OCI-M2 (cell line): ENCODE data around the gene CTTNBP2.

ENCODE experiments used
- DNase-seq: peaks from one replicate; lab custom pipeline; 2025; ENCODE audit not compliant: unreplicated experiment; lab: John Stamatoyannopoulos, UW

Gene CTTNBP2

DNA sequence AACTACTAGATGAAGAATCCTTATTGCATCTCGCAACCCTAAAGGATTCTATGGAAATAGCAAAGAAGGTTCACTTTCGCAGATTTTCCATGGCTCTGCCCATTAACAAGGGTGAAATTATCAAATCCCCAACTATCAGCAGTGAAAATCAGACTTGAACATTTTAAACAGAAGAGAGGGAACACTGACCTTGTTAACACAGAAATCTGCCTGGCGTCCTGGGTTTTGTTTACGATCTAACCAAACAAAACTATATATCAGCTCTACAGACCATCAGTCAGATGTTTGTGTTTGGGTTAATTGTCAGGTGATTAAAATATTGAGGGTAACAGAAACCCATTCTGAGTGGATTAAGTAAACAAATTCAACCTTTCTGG lies 1.9 kb downstream of the CTTNBP2 start:
- DNase-seq = no peak

DNA sequence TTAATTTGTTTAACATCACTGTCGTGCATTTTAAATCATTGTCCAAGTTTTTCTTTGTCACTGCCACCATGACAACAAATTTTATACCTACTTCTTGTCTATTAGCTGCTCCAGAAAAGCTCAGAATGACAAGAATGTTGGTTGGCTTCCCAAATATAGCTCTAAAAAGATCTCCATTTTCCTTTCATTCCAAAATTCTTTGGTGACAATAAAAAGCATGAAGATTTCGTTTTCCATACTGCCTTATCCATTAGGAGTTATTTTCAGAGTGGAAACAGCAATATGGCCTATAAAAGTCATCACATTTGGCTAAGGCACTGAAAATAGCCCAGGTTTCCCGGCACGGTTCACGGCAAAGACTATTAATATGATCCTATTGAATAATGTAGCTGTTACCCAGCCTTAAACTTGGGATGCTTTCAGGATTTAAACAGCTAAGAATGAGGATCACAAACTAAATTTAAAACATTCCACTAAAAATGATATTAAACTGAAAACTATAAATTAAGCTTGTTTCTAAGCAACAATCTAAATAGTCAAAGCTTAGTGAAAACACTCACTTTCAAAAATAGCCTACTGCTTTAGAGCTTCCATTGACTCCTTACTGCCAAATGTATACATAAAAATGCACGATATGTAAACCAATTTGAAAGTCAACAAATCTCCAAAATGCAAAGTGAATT lies 2.7 kb downstream of the CTTNBP2 start:
- no peak for DNase-seq

DNA sequence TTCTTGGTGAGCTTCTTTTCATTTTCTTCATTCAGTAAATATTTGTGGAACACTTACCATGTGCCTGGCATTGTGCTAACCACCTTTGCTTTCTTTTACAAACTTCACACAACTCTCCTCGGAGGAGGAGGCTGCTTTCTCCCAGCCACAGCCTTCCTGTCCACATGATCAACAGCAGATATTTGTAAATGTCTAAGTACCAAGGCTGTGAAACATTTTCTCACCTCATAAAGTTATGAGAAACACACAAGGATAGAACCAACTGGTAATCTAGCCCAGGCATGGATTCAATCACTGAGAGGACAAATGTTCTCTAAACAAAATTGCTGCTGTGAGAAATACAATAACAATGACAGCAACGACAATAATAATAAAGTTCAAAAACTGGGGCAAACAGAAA lies 3.9 kb downstream of the CTTNBP2 start:
- no peak for DNase-seq

DNA sequence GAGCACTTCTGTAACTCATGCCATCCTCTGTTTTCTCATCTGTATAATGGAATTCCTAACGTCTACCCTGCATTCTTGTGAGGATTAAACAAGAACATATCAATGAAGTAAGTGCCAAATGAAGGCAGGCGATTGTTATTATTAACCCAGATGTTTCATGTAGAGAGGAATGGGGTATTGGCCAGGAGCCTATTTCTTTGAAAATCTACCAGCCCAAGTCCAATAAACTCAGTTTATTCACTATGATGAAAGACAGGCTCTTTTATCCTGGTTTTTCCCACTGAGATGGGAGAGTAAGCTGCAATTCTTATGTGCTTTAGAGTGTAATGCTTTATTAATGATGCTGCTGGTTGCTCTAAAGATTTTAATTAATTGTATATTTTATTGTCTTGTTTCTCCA lies 9.6 kb downstream of the CTTNBP2 start:
- no peak for DNase-seq

DNA sequence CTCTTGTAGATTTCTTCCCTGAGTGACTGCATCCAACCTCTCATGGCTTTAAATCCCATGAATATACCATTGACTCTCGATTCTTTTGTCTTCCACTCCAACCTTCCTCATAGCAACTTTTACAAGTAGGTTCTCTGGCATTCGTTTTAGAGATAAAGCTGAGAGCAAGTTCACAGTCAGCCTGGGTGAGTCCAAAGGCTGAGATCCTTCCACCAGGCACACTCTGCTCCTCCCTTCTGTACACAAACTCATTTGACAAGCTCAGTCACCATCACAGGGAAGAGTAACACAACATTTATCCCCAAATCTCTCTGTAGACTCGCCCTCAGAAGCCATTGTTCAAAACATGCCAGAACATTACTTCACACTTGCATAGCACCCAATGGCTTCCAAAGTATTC lies 10.9 kb downstream of the CTTNBP2 start:
- no peak for DNase-seq

DNA sequence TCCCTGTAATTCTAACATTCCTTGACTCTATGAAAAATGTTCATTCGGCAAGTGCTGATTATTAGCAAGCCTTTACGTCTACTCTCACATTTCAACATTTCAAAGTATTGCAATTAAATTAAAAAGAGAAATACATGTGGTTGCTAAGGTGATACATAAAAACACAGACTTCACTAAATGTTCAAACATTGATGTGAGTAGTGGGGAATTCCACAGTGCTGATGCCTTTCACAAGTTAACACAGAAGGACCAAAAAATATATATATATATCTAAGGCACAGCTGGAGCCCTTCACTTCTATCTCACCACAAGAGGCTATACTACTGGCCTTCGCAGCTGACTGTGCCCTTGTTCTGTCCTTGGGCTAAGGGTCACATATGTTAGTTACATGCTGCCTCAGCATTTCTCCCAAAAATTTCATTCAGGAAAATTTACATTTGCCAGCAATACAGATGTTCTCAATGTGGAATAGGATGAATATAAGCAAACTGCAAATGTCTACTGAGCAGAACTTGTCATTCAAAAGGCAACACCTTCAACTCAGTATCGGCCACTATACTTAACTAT lies 13.9 kb downstream of the CTTNBP2 start:
- no peak for DNase-seq

DNA sequence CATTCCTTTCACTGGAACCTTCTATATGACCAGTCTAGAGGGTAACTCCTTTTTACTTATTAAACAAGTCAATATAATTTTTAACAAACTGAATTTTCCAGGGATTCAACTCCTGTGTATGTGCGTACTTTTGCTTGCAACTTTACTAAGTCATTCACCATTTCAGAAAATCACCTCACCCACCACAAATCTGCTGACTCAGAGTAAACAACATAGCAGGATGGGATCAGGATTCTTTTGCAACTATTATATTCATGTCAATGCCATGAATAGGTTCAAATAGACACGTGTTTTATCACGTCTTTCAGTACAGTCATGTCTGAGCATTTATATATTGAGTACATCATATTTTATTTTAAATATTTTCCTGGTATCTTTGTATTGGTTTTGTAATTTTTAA lies 14.5 kb downstream of the CTTNBP2 start:
- DNase-seq = no peak

DNA sequence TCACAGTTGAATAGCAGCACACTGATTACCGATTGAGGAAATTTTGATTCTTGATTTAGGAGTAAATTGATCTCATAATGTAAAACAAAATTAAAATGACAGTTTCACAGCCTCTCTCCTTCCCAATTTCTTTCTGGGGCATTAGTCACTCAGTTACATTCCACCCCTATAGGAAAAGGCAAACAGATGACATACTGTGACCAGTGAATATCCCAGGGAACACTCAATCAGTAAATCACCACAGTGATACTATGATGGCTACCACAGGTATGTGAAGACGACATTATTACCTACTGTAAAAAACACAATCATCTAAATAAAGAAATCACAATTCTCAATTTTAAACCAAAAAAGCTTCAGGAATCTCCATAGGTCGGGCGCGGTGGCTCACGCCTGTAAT lies 15.5 kb downstream of the CTTNBP2 start:
- no peak for DNase-seq

DNA sequence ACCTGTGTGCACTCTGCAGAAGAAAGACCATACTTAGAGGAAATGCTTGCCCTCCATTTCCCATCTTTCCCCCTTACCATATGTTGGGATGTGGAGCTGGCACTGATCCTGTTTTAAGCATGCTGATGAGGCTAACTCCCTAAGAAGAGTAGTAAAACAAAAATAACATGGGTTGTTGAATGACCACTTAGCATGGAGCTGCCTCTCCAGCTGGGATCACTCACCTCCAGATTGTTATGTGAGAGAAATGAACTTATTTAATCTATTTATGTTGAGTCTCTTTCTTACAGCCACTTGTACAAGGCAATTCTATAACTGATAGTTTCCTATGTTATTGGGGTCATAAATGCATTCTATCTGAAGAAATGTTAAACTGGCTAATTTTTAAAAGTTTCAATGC lies 17.0 kb downstream of the CTTNBP2 start:
- no peak for DNase-seq

DNA sequence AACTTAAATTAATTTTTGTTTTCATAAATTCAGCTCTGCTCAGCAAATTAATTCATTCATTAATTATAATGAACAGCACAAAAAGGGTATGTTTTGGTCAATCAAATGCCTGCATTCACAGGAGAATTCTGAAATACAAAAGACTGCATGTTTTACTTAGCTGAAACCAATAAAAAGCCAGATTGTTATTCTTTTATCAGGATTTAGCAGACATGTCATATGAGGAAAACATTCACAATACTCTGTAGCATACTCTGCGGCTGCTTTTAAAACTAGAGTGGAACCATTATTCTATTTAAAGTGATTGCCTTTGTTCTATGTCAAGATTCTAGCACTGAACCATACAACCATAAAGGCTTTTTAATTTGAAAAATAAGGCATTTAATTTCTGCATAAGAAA lies 19.1 kb downstream of the CTTNBP2 start:
- DNase-seq = no peak

DNA sequence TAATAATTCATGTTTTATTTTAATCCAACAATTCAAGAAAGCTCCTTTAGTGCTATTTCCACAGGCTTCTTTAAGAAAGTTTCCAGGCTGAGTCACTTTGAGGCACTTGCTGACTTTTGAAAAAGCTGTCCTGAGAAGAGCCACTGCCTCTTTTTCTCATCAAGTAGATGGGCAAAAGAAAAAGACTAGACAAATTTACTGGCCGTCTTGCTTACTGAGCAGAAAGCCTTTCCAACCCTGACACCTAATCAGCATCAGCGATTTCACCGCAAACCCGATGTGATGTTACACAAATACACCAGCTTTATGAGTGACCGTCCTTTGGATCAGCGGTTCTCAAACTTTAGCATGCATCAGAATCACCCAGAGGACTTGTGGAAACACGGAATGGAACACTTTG lies 24.3 kb downstream of the CTTNBP2 start:
- no peak for DNase-seq

DNA sequence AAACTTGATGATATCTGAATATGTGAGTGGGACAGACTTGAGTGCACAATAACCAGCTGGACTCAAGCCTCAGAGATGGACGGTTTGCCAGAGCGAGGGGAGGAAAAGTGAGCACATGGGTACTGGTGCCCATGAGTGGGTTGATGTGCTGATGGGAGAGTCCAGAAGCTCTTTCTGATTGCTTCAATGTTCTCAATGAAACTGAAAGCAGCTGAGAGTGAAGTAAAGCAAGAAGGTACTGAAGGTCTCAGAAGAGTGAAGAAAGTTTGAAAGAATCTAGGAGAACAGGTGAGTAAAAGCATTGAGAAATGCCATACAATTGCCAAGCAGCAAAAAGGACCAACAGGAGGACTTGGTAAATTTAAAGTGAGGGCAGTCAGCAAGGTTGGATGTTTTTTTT lies 28.6 kb downstream of the CTTNBP2 start:
- no peak for DNase-seq

DNA sequence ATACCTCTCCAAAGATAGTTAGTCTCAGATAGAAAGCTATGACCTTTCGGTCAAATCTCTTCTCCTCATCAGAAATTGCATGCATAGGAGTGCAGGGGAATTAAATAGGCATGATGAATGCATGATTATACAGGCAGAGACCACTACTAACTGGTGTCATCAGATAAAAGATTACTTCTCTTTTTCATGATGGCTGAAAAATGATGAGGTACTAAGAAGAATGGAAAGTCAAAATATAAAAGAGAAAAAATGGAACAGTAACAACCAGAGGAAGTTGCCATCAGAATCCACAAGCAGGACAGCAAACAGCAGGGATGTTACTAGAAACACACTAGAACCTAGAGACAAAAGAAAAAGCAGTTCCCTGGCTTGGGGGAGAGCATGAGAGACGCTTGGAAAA lies 31.6 kb downstream of the CTTNBP2 start:
- no peak for DNase-seq

DNA sequence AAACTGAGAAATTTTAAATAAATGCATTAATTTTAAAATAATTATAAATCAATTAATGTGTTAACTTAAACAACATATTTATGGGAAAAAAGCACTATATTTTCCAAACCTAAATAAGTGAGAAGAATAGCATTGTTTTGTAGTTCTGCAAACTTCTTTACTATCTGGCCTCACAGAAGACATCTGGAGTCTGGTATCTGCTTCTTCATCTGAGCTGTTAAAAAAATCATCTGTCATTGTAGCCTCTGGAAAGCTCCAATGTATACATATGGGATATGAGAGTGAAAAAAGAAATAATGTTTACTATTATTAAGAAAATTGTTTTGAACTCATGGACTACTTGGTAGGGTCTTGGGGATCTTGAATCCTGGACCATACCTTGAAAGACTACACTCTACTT lies 32.2 kb downstream of the CTTNBP2 start:
- DNase-seq = no peak

DNA sequence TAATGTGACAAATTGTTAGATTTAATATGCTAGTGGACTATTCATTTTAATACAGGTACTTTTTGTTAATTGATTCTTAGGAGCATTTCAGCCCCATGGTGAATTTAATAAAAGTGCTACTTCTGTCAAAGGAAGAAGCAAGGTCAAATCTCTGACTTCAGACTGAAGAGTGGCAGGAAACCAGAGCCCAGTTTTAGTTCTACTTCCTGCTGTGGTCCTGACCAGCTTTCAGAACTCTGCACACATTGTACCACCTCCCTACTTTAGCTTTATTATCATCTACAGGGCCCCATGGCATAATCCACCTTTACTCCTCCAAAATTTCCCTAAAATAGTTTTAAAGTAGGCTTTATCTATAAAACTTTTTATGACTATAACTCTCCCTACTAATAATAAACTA lies 33.7 kb downstream of the CTTNBP2 start:
- no peak for DNase-seq

DNA sequence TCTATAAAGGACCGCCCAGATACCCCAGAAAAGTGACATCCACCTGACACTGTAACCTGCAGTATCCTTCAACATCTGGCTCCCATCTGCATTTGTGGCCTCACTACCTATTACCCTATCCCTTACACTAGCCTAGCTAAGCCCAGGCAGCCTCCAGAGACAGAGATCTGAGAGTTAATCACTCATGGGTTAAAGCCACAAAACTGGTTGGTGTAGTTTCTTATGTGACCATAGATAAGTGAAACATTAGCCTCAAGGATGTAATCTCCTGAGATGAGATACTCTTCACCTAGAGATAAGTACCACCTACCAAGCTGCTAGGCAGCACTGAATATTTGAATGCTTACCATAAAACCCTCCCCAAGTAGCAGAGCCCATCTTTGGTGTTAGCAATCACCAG lies 35.4 kb downstream of the CTTNBP2 start:
- no peak for DNase-seq

DNA sequence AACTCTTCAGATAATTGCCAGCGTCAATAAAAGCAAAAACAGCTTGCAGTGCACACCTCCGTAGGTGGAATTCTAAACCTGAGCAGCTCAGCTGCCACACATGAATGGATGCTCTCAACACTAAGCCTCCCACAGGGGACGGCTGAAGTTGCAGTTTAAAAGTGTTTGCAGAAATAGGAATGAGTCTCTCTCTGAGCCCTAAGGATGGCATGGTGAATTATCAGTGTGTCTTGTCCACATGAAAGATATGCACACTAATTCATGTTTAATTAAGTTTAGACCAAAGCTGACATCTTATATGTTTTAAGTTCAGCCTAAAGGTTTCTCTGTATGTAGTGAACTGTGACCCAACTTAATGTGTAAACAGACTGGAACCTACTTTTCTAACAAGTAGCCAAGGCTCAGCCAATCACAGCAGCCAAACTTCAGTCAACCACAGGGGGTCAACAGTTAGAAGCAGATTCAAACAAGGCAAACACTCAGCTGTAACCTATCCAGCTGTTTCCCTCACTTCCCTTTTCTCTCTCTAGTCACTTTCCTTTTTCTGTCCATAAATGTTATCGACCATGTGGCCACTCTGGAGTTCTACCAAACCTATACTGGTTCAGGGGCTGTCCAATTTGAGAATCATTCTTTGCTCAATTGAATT lies 38.1 kb downstream of the CTTNBP2 start:
- DNase-seq = no peak

DNA sequence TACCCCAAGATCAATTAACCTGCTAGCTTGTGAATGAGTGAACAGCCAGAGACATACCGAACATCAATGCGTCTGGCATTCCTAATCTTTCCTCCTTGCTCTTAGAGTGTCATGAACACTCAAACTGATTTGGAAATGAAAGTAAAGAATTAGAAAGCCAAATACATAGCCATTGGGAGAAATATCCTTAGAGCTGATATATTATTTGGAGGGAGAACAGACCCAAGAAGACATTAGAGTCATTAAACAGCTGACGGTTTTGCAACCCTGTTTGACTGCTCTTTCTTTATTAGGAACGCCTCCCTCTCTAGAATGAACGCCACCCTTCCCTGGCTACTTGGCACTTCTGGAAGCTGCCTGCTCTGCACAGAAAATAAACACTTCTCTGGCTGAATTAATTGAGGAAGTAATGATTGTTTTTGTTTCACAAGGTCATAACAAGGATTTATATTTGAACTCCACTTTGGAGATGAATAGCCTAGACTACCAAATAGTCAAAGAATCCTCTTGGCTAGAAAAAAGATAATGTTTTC lies 42.8 kb downstream of the CTTNBP2 start:
- DNase-seq = no peak

DNA sequence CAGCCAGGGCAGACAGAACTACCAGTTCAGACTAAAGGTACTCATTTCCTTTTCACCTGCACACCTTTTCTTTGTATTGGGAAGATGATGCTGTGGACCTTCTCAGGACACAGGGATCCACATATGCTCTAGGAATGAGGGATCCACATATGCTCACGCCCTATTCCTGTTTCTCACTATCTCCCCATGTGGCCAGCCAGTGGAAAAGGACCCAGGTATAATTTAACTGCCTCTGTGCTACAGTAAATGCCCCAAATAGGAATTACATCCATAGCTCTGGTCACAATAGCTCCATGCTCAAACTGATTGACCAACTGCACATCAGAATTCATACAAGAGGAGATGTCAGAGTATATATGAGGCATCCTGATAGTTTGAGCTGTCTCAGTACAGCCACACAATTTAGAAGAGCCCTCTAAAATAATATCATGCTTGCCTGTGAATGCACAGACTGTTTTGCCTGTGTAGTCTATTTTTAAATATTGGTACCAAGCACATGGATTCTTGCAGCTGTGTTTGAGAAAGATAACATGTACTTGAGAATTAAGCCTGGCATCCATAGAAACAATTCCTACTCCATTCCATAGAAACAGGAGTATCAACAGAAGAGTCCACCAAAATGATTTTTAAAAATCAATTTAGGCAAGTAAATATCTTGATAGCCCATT lies 43.7 kb downstream of the CTTNBP2 start:
- no peak for DNase-seq

DNA sequence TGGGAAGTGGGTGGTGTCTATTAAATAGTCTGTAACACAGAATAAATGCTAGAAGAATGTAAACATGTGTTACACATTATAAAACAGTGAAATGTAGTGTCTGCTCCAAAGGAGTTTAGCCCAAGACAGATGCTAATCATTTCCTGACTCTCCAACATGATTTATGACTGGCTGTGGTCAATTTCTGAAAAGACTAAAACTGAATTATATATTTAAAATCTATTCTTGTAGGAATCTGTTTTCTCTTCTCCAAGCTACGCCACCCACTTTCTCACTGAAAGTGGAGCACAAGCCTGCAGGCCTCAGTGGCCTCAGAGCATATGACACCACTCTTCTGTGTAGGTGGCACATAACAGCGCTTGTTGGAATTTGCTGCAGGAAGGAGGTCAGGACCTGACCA lies 44.4 kb downstream of the CTTNBP2 start:
- DNase-seq = no peak

DNA sequence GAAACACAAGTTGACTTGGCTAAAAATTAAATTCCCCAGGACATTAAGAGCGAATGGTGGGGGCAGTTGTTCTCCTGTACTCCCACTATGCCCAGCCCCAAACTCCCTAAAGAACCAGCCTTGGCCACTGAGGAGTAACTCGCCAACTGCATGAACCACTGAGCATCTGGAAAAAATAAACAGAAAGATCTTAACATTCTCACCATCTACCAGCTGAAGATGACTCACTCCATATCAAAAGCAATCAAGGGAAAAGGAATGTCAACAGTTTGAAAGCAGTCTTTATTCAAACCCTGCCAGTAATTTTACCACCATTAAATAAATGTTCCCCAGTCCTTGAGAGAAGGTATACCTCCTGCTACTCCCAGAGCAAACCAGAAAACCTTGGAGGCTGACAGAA lies 45.4 kb downstream of the CTTNBP2 start:
- no peak for DNase-seq

DNA sequence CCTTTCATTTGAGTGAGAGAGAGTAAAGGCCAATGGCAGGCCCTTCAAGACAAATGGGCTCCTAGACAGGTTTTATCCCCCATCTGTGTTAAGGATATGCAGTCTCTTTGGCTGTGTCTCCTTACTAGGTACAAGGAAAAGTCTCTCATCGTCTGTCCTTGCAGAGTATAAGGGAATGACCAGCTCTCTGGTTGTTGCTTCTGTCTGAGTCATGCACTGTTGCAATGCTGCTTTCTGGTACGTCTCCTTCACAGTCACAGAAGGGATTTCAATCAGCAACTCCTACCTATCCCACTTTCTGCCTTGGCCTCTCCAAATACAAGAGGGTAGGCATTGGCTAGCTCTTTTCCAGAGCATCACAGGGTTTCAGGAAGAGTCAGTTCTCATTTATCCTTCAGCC lies 48.1 kb downstream of the CTTNBP2 start:
- DNase-seq = no peak
